ENCODE results near the gene AGBL3. TPM values are rescaled to one million over a fixed set of nuclear protein-coding genes. Genes with fewer than 3 reads are reported as not detected.
A peak's percentile ranks its signal among the peaks of the same experiment; 100 is the strongest.

Gene AGBL3
- total RNA-seq, 4 donors from 2014 or later, result 0.35 to 3.6 (median 0.55) TPM

DNA sequence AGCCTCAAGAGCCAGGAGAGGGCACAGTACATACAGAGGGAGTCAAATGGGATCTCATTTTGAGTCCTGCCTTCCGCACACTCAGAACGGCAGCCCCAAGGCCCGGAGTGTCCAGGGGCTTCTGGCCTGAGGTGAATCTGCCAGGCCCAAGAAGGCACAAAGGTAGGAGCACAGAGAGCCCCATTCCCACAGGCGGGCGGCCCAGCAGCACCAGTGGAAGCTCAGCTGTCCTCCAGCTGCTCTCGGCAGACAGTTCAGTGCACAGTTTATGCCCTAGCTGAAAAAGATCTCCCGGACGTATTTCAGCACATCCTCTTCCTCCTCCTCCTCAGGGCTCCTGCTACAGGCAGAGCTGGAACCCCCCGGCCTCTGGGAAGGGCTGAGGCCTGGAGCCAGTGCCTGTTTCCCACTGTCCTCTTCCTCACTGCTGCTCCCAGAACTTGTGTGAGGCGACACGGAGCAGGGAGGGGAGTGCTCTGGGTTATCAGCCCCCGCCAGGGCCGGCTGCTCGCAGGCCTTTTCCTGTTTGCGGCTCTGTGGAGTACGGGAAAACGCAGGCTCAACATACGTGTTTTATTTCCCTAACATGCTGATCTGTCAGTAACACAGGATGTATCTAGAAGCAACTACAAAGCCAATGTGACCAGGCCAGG, 180.2 kb downstream of the AGBL3 start:
- no peaks in the 10 kb centered on the region for H3K9me3 ChIP-seq
- WGBS, 2 donors, result 75 to 94% methylated on average over 5 to 6 of the region's 18 CpGs
- H3K27ac ChIP-seq, result peak overlapping the region in 3 of 4 donors; percentile 95 to 99 (median 97)
- no peaks in the 10 kb centered on the region for H3K27me3 ChIP-seq
- H3K4me3 ChIP-seq, result no peak overlapping the region
- TF ChIP-seq POLR2A (IDR thresholded peaks at IDR 0.05), result no peak
- TF ChIP-seq, protein P1, sequence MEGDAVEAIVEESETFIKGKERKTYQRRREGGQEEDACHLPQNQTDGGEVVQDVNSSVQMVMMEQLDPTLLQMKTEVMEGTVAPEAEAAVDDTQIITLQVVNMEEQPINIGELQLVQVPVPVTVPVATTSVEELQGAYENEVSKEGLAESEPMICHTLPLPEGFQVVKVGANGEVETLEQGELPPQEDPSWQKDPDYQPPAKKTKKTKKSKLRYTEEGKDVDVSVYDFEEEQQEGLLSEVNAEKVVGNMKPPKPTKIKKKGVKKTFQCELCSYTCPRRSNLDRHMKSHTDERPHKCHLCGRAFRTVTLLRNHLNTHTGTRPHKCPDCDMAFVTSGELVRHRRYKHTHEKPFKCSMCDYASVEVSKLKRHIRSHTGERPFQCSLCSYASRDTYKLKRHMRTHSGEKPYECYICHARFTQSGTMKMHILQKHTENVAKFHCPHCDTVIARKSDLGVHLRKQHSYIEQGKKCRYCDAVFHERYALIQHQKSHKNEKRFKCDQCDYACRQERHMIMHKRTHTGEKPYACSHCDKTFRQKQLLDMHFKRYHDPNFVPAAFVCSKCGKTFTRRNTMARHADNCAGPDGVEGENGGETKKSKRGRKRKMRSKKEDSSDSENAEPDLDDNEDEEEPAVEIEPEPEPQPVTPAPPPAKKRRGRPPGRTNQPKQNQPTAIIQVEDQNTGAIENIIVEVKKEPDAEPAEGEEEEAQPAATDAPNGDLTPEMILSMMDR (IDR thresholded peaks at IDR 0.05), result no peak
- intact Hi-C loops (cut with DNase I), result loop anchor here (10.0 kb wide), 2 partner anchors 182 to 482 kb away; partner anchors contain the start of gene AGBL3
- peaks cover 17 to 70% (median 46%) of the 10 kb centered on the region in 3 donors for H3K4me1 ChIP-seq
- DNase-seq, result no peak
- peaks cover 26 to 69% (median 27%) of the 10 kb centered on the region in 3 donors for H3K36me3 ChIP-seq

DNA sequence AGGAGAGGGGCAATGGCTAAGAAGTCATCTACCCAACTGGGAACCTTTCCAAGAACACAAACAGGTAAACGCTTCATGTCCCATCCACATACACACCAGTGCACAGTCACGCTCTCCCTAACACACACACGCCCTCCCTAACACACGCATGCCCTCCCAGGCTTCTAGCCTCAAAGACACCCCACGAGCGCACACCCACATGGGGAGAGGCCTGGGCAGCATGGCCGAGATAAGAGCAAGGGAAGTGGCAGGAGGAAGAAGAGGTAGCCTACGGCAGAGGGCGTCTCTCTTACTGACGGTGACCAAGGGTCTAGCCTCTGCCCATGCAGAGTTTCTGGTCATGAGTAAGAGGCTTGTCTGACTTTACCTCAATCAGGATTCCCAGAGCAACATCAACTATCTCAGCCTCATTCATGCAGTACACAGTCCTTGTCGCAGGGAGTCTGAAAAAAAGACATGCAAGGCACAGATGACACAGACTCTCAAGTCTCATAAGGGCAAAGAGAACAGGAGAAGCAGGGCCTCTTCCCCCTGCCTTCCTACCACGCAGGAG, 181.1 kb downstream of the AGBL3 start:
- Histone ChIP-seq H3K4me3 (no peak overlapping the region), H3K27ac (peak overlapping the region in 3 of 4 donors; percentile 95 to 99 (median 97)), H3K9me3 (no peaks in the 10 kb centered on the region), H3K4me1 (peaks cover 23 to 71% (median 51%) of the 10 kb centered on the region in 3 donors), H3K36me3 (peaks cover 26 to 59% (median 27%) of the 10 kb centered on the region in 3 donors), H3K27me3 (no peaks in the 10 kb centered on the region)
- no peak for TF ChIP-seq POLR2A (IDR thresholded peaks at IDR 0.05)
- TF ChIP-seq, protein P1 (IDR thresholded peaks at IDR 0.05), result no peak
- DNase-seq, result no peak
- 67 to 77% methylated on average over 6 to 12 of the region's 12 CpGs for WGBS, 2 donors
- intact Hi-C loops (cut with DNase I), result loop anchor here (10.0 kb wide), 2 partner anchors 183 to 483 kb away; partner anchors contain the start of gene AGBL3

DNA sequence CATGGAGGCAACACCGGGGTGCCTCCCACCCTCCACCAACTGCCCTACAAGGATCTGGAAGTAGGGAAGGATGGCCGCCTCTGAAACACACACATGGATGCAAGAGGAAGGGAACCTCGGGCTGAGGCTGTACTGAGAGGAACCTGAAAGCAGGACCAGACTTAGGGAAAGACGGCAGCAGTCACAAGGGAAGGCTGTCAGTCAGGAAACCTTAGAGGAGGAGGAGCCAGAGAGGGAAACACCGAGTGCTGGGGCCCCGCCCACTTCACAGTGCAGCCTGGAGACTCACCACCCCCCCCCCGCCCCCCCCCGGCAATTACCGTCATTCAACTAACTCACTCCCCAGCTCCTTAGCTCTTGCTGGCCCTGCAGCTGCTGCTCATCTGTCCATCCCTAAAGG, 181.7 kb downstream of the AGBL3 start:
- Histone ChIP-seq H3K9me3 (no peaks in the 10 kb centered on the region), H3K4me1 (peaks cover 23 to 75% (median 52%) of the 10 kb centered on the region in 3 donors), H3K27me3 (no peaks in the 10 kb centered on the region), H3K4me3 (peak overlapping the region in 1 of 4 donors; percentile 12), H3K27ac (peak overlapping the region; percentile 95 to 99 (median 97)), H3K36me3 (peaks cover 26 to 58% (median 27%) of the 10 kb centered on the region in 3 donors)
- intact Hi-C loops (cut with DNase I), result loop anchor here (10.0 kb wide), 2 partner anchors 183 to 483 kb away; partner anchors contain the start of gene AGBL3
- TF ChIP-seq, protein P1 (IDR thresholded peaks at IDR 0.05), result no peak
- no peak for TF ChIP-seq POLR2A (IDR thresholded peaks at IDR 0.05)
- DNase-seq, result no peak
- 72 to 75% methylated on average over 2 to 4 of the region's 9 CpGs for WGBS, 2 donors

DNA sequence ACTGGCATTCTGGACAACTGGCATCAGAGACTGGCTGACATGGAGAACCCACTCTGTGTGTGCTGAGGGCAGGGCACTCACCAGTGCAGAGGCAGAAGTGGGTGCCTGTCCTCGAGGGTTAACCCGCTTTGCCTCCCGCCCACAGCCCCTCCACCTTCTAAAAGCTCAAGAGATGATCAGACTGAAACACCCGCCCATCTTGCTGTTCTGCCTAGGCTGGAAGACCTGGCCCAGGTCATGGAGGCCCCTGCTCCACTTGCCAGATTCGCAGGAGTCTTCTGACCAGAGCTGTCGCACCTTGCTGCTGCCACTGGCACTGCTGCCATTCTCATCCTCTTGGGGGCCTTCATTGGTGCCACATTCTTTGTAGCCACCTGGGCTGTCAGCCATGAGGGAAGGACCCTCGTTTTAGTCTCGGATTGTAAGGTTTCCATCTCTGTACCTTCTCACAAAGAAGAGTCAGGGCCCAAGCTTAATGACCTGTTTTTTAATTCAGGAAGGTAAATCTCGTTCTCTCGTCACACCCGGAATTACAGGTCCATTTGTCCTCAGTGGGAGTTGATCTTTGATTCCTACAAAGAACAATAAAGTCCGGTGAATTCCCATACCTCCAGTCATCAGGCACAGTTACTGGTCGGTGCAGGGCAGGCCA, 182.3 kb downstream of the AGBL3 start:
- H3K9me3 ChIP-seq, result no peaks in the 10 kb centered on the region
- no peak for DNase-seq
- peaks cover 26 to 52% (median 27%) of the 10 kb centered on the region in 3 donors for H3K36me3 ChIP-seq
- WGBS, 2 donors, result 86 to 87% methylated on average over 6 to 12 of the region's 13 CpGs
- peak overlapping the region in 1 of 4 donors; percentile 89 for H3K4me3 ChIP-seq
- TF ChIP-seq, protein P1 (IDR thresholded peaks at IDR 0.05), result no peak
- no peak for TF ChIP-seq POLR2A (IDR thresholded peaks at IDR 0.05)
- peaks cover 23 to 75% (median 52%) of the 10 kb centered on the region in 3 donors for H3K4me1 ChIP-seq
- H3K27me3 ChIP-seq, result no peaks in the 10 kb centered on the region
- H3K27ac ChIP-seq, result peak overlapping the region; percentile 95 to 99 (median 97)
- intact Hi-C loops (cut with DNase I), result loop anchor here (10.0 kb wide), 2 partner anchors 184 to 484 kb away; partner anchors contain the start of gene AGBL3
